GM12872 (cell line): ENCODE data around the gene RXFP4.

ENCODE experiments used
- TF ChIP-seq, protein P1 (sequence below): IDR thresholded peaks from 3 replicates; pipeline ENCODE4 v1.5.1; 2011; ENCODE audit warnings: low read depth, mild to moderate bottlenecking, low read length, moderate library complexity; ENCODE audit not compliant: insufficient read depth

Gene RXFP4

DNA sequence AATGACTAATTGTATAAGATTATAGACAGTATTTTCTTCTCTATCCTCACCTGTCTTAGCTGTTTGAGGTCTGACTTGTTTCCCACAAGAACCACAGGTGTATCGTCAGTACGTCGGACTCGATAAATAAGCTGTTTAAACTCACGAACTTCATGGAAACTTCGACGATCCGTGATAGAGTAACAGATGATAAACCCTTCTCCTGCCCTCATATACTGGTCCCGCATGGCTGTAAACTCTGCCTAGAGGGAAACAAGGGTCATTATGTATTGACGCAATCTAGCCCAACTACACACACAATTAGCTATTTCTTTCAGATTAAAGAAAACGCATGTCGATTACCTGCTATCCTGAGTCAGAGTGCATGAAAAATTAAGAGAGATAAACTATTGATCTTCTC, 37.2 kb upstream of the RXFP4 start:
- TF ChIP-seq, protein P1, sequence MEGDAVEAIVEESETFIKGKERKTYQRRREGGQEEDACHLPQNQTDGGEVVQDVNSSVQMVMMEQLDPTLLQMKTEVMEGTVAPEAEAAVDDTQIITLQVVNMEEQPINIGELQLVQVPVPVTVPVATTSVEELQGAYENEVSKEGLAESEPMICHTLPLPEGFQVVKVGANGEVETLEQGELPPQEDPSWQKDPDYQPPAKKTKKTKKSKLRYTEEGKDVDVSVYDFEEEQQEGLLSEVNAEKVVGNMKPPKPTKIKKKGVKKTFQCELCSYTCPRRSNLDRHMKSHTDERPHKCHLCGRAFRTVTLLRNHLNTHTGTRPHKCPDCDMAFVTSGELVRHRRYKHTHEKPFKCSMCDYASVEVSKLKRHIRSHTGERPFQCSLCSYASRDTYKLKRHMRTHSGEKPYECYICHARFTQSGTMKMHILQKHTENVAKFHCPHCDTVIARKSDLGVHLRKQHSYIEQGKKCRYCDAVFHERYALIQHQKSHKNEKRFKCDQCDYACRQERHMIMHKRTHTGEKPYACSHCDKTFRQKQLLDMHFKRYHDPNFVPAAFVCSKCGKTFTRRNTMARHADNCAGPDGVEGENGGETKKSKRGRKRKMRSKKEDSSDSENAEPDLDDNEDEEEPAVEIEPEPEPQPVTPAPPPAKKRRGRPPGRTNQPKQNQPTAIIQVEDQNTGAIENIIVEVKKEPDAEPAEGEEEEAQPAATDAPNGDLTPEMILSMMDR, result no peak

DNA sequence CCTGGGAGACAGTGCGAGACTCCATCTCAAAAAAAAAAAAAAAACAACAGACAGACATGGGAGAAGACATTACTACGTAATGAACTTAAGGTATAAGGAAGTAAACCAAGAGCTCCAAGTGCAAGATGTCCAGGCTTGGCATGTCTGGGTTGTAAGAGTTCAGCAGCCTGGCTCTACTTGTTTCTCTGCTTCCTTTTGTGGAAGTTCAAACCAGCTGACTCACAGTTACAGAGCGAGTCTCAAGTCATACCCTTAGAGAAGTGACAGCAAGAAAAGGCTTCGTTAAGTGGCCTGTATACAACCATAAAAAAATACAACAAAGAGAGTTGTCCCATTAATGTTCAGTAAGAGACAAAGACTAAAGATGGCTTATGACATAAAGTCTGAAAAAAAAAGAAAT, 31.5 kb upstream of the RXFP4 start:
- TF ChIP-seq, protein P1, result no peak

DNA sequence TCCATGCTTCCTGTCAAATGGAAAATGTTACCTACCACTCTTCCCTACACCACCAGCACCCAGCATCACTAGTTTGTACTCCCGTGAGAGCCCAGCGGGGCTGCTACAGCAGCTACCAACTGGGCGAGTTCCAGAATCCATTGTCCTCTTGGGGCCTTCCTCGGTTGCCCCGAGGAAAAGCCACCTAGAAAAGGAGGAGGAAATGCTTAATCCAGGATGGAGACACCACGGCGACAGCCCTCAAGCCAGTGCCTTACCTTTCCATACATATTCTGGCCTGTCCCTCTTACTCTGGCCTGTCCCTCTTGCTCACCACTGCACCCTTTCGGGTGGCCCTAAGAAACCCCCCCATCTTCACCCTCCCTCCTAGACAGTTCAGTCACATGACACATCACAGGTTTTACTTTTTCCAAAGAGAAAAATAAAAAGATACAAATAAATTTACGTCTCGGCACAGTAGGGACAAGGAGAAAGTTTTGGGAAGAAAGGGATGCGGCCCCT, 30.8 kb upstream of the RXFP4 start:
- TF ChIP-seq, protein P1, result peak; percentile 24; the same call in 1 of the 3 replicates

DNA sequence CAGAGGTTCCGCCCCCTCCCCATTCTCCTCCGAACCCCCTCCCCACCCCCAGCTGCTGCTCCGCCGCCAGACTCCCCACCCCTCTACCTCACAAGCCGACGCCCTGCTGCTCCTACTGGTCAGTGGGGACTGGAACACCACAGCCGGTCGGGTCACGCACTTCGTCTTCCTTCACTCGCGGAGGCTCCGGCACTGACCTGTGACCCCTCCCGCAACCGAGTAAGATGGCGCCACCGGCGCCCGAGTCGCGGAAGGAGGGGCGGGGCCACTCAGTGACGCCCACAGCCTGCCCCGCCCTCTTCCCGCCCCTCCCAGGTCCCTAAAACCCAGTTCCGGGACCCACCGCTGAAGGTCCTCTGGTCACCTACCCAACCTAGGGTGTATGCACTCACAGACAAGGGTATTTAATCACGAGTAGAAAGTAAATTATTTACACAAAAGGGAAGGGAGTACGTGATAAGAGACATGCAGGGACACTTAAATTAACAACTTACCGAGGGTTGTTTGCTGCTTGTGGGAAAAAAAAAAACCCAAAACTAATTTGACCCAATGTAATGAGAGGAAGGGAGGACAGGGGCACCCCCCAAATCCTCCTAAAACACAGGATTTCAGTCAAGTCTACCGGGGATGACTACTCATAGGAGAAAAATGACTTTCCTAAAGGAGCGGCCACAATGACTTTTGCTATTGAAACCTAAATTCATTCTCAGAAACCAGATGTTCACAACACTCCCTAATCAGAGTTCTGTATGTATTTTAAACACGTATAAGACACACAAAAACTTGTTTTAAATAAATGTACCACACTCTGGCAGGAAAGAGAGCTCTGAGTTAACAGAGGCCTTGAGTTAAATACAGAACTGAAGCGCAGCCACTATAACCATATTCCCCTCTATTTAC, 30.0 kb upstream of the RXFP4 start, which contains the start of gene RIT1:
TSS of gene RIT1 (minus strand) at position 194 of the 900 bp plus-strand sequence. CDS start 588 bp downstream, outside the sequence.
- TF ChIP-seq, protein P1, result no peak

DNA sequence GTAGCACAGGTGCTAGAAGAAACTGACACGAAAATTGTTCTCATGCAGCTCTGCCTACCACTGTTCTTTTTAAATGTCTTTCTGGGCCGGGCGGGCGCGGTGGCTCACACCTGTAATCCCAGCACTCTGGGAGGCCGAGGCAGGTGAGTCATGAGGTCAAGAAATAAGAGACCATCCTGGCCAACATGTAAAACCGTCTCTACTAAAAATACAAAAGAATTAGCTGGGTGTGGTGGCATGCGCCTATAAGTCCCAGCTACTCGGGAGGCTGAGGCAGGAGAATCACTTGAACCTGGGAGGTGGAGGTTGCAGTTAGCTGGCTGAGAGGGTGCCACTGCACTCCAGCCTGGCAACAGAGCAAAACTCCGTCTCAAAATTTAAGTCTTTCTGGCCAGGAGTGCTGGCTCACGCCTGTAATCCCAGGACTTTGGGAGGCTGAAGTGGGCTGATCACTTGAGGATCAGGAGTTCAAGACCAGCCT, 29.3 kb upstream of the RXFP4 start:
- TF ChIP-seq, protein P1, result no peak

DNA sequence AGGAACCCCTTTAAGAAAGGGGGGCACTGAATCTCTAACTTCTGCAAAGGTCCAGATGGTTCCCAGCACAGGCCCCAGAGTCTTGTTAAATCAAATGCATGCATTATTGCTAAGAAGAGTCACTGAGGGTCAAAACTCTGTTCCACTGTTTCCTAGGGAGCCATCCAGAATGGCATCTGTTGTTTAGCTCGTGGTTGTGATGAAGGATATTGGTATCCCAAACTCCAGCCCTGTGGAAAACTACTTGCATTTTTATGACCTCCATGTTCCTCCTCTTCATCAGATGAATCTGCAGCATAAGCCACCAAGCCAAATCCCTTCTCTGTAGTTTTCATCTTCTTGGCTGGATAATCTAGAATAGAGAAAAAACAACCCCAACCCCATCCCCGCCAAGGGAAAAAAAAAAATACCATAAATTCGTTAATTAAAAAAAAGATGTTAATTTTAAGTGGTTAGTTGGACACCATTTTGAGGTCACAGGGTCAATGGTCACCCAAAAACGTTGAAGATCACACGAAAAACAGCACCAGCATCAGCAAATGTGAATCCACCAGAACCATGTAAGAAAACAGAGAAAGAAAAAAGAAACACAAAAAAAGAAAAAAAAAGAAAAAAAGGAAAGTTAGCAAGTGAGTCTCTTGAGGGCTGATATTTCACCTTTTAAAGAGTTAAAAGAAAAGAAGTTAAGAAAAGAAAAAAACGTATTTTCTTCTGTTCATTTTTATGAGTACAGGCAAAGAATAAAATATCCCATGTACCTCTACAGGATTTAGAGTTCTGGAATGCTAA, 27.3 kb upstream of the RXFP4 start:
- TF ChIP-seq, protein P1, result no peak

DNA sequence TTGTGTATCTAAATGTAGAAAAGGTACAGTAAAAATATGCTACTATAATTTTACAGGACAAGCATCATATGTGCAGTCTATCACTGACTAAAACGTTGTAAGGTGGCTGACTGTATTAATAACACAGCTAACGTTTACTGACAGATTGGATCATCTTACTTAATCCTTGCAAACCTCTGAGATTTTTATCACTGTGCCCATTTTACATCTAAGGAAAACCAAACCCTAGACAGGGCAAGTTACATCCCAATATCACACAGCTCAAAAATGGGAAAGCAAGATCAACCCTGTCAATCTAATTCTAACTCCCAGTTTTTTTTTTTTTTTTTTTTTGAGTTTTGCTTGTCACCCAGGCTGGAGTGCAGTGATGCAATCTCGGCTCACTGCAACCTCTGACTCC, 22.8 kb upstream of the RXFP4 start:
- TF ChIP-seq, protein P1, result no peak
